Activated CD4-positive, CD25-positive, alpha-beta regulatory T cell treated with anti-CD3 and anti-CD28 coated beads, Interleukin-2, amount 50 U/mL, for 72 hours (primary cell): ENCODE data around the gene SF3B4.

Experiments
- DNase-seq: peaks from one replicate; pipeline ENCODE4 v3.0.0; 2021

SF3B4 gene

DNA sequence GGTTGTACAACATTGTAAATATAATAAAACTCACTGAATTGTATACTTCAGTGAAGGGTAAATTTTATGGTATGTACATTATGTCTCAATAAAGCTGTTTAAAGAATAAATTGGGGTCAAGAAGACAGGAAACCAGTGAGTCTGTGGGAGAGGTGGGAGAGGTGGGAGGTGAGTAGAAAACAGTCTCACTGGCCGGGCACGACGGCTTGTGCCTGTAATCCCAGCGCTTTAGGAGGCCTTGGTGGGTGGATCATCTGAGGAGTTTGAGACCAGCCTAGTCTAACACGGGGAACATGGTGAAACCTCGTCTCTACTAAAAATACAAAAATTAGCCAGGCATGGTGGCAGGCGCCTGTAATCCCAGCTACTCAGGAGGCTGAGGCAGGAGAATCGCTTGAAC is 4.9 kb upstream of the SF3B4 start:
- DNase-seq: no peak

DNA sequence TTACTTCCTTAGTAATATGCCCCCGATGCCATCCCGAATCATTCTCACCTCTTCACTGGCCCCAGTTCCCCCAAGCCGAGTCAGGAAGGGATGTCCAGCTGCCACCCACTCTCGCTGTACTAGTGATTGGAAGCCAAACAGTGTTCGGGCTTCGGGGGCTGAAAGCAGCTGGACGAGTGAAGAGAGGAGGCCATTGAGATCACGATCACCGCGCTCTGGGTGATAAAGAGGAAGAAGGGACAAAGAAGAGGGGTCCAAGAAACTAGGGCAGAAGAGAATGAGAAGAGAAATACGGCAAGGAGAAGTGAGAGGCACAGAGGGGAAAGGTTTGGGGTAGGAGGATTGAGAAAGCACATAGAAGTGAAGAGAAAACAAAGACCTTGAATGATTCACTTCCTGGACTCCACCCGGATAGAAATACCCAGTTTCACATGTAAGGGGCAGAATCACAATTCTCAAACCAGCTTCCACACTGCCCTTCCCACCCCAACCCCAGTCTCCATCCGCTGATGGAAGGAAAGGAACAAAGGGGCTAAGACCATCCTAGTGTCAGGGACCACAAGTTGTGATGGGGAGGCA is 3.7 kb upstream of the SF3B4 start:
- DNase-seq: no peak

DNA sequence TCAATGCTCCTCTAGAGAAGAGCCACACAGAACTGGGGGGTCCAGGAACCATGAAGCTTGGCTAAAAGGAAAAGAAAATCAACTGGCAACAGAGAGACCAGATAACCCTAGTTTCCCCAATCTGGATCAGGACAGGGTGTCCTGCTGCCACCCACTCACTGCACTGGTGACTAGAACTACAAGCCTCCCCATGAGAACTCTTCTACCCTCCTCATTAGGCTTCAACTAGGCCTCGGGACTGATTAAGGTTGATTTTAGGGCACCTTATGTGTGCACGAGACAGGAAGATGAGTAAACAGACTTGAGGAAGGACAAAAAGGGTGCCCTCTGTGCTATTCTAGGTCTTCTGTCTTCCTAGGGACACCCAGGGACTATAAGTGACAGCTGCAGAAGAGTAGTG is 2.3 kb upstream of the SF3B4 start:
- DNase-seq: no peak

DNA sequence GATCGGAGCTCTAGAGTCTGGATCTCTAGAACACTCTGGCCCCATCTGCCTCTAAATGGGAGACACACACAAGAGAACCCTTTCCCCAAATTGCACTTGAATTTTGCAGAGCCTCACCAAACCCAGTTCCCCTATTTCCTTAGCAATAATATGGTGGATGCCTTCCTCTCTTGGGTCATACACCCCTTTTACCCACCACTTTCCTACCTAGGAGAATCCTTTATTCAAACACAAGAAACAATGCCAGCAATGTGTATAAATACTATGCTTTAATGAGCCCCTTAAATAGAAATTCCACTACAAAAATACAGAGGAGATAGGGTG is 760 bp upstream of the SF3B4 start:
- no peak for DNase-seq

DNA sequence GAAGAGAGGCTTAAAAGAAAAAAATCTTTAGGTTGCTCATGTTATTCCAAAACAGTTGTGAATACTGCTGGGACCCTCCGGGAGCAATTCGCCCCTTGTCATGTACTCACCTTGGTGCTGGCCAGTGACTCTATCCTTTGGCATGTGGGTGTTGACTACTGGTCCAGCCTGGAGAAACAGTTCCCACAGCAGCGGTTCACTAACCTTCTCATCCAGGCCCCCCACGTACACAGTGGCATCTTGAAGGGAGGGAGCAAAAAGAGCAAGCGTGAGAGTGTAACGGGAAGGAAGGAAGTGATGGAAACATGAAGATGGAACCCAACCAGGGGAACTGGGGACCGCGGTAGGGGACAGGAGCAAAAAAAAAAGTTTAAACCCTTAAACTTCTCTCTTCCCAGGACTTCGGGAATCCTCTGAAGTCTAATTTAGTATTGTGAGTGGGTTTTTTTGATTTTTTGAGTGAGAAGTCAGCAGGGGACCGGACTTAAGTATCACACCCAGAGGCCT is 494 bp downstream of the SF3B4 start:
- DNase-seq: no peak

DNA sequence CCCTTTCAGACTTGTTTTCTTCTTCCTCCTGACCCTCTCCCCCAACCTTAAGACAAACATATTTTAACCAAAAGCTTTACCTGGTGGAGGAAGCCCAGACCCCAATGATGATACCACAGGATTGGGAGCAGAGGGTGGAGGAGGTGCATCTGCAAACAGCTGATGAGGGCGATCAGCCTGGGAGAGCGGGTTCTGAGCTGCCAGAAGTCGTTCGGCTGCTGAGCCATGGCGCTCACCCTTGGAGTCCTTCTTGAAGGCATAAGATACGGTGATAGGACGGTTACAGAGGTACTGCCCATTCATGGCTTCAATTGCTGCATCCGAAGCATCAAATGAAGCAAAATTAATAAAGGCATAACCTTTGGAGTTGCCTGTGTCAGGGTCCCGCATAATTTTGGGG is 1.3 kb downstream of the SF3B4 start:
- DNase-seq: no peak

DNA sequence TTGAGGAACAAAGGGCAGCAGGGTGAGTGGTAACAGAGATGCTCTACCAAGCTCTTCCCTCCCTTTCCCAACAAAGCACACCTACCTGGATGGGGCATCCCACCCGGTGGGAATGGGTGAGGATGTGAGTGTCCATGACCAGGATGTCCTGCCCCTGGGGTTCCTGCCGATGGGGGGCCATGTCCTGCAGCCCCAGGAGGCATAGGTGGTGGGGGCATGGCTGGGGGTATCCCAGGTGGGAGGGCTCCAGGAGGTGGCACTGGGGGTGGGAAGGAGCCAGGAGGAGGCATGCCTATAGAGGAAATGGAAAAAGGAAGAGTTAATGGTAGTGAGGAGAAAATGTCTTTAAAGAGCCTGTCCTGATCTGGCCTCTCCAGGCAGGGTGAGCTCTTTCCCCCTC is 1.9 kb downstream of the SF3B4 start:
- DNase-seq: no peak

DNA sequence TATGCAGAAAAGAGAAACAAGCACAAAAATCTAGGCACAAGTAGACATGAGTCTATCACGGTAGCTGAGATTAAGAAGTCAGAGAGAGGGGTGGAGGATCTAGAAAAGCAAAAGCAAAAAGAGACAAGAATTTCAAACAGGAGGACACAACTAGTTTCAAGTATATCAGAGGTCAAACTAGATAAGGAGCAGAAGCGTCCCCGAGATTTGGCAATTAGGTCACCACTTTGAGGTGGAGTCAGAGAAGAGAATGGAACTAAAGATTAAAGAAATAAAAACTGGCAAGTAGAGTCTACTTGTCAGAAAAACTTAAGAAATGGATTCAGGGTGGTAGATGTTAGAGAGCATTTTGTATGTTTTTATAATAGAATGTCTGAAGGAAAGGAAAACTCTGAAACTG is 2.3 kb downstream of the SF3B4 start:
- DNase-seq: no peak

DNA sequence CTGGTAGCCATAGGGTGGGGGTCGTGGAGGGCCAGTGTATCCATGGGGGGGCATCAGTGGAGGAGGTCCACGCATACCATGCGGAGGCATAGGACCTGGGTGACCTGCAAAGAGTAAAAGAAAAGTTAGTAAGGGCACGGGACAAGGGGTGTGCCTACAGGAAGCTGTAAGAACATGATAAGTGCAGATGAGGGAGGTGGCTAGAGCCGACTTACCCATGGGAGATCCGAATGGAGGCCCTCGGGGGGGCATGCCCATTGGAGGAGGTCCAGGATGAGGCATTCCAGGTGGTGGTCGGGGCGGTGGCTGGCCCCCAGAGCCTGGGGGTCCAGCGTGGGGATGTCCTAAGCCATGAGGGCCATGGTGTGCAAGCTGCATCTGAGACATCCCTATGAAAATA is 4.0 kb downstream of the SF3B4 start:
- no peak for DNase-seq

DNA sequence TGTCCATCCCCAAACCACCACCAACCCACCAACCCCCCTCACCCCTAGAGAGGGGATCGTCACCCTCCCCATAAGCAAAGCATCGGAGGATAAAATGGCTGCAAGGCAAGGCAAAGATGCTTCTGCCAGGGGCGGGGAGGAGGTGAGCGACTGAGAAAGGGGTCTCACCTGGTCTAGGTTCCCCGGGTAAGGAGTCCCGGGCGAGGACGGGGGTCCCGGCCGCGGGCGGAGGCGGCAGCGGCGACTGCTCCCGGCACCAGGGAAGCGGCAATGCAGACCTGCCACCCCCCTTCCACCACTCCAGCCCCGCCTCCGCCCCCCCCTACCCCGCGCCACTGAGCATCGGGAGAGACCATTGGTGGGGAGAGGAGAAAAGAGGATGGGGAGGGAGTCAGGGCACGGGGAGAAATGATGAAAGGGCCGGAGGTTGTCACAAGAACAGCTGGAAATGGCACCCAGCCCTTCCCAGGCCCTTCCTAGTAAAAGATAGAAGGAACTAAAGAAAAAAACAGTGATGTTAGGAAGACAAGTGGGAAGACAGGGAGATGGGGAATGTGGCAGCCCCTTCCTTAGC is 9.9 kb downstream of the SF3B4 start, which contains the start of gene SV2A:
Gene SV2A (minus strand): TSS at position 274 of the 574 bp plus-strand sequence. CDS start 4,004 bp downstream, outside the sequence.
- no peak for DNase-seq

DNA sequence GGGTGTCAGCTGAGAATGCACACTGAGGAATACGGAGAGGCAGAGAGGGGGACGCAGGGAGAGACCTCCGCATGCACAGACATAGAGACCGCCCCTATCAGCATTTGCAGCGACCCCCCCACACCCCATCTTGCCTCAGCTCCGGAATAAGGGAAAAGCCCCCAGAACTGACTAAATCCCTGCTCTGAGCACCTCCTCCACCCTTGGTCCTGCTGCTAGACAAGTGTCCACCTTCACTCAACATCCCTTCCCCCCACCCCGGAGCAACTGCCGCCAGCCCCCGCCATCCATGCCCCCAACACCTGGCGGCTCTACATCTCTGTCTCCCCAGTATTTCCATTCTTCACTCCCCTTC is 10.7 kb downstream of the SF3B4 start:
- no peak for DNase-seq

DNA sequence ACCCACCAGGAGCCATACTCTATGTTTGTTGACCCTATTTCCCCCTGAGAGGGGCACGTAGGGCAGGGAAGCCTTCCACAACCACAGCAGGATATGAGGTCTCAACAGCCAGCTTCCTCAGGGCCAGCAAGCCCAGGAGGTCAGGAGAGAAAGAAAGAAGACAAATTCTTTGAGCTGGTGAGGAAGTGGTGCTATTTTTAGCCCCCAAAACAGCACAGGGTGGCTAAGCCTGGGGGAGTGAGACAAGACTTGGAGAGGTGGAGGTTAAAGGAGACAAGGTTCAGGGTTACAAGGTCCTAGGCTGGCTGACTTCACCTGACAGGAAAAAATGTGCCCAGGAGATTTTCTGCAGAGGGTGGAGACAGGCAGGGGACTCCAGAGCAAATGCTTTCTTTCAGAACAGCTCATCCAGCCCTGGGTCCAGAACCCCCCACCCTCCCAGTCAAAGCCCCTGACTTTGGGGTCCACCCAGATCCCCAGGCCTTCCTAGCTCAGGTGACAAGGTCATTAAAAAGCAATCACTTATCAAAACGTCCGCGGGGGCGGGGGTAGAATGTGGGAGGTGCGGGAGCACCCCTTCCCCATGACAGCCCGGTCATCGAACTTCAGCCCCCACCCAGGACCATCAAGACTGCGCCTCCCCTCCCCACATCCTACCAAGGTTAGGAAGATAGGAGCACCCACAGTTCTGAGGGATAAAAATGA is 11.3 kb downstream of the SF3B4 start:
- no peak for DNase-seq

DNA sequence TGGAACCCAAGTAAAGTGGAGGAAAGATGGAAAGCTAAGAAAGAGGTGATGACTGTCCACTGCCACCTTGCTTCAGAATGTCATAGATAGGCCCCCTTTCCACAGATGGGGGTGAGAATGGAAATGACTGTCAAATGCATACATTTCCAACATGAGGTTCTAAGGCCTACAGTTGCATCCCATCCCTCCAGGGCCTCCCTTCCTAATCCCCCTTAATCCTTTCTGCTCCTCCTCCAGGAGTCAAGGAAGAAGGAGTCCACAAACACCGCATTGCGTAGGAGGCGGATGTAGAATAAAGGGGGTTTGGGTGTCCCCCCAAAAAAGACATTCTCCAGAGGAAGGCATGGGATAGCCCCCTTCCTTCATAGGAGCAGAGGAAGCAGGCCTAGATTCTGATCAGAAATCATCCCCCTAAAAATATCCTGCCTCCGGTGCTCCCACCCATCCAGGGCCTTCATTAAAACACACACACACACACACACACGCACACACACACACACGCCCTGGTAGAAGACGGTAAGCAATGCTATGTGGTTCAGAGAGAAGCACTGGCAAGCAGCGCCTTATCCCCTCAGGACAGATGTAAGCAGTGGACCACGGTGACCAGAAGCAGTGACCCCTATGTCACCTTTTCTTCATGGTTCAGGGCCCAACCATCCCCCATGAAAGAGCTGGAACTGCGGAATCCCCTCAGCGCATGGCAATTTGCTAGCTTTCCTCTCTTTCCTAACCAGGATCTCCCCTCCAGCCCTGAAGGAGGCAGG is 12.0 kb downstream of the SF3B4 start:
- DNase-seq: no peak

DNA sequence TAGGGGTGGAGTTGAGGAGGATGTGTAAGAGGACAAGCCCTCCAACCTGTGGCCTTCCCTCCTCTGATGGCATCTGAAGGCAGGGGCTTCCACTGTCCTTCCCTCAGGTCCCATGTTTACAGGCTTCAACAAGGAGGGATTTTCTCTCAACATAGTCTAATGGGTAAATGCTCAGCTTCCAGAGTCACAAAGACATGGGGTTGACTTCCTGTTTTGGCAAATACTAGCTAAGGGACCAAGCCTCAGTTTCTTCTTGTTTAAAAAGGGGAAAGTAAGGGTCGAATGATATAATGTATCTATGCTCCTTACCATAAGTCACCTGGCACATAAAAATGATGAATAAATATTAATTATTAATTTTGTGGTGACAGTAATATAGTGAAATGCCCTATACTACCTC is 13.1 kb downstream of the SF3B4 start:
- DNase-seq: no peak

DNA sequence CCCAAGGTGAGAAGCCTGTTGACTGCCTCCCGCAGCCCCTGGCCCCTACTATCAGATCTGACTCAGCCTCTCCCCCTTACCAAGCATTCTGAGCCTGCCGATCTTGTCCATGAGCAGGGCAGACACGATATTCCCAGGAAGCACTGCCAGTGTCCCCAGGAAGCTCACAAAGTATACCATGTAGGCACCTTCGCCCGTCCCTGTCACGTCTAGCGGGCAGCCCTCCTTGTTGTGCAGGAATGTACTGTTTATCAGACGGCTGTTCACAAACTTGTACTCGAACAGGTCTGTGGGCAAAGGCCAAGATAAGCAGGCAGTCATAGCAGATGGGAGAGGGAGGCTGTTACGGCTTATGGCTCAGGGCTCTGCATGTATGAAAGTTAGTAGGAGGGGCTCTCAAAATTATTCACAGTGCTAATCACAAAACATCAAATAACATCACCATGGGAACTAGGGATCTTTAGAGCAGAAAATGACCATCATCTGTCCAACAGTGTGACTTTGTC is 21.0 kb downstream of the SF3B4 start:
- no peak for DNase-seq

DNA sequence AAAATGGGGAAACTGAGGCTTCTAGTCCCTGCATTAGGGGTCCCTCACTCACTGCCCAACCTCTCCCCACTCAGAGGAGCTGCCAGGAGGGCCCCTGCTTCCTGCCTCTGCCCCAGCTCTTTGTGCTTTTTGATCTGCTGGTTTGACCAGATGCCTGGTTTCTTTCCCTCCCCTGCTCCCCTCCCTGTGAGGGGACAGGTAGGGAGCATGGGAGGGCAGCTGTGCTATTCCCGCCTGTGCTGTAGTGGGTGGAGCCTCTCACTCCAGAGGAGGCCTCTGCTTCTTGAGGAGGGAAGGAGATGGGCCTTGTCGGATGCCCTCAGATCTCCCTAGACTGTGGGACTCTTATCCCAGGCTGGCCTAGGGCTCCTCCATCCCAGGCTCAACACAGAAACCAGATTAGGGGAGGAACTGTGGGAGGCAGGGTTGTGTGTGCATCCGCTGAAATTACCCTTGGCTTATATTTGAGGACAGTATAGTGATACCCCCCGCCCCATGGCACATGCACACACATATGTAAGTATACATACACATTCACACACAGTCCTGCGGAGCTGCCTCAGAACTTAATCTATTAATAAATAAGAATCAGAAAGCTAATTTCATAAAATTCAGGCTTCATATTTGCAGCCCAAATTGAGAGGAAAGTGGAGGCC is 23.6 kb downstream of the SF3B4 start:
- DNase-seq: no peak

DNA sequence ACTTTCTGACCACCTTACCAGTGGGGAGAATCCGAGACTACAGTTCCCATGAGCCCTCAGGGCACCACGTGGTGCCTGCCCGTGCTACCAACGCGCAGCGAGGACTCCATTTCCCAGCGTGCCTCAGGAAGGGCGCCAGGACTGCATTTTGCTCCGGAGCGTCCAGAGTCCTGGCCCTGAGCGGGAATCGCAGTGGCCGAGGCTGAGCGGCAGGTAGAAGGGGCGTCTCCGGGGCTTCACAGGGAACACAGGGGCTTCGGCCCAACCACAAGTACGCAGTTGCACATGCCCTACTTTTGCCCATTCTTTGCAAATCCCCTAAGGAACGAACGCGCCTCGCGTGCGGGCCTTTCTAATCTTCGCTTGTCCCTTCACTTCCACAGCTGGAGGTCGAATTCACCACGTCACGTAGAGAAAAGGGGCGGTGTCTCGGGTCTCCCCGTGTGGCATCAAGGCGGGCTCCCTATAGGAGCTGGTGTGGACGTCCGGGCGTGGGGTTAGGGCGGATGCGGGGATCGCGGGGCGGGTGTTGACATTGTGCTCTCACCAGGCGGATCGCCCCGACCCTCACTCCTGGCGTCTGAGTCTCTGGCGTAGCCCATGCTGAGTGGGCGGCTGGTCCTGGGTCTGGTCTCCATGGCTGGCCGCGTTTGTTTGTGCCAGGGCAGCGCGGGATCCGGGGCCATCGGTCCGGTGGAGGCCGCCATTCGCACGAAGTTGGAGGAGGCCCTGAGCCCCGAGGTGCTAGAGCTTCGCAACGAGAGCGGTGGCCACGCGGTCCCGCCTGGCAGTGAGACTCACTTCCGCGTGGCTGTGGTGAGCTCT is 27.9 kb downstream of the SF3B4 start, which contains the start of gene BOLA1:
Gene BOLA1 (plus strand): TSS at position 109 of the 825 bp plus-strand sequence. CDS start 492 bp downstream, at position 601.
- peak; percentile 77 for DNase-seq

DNA sequence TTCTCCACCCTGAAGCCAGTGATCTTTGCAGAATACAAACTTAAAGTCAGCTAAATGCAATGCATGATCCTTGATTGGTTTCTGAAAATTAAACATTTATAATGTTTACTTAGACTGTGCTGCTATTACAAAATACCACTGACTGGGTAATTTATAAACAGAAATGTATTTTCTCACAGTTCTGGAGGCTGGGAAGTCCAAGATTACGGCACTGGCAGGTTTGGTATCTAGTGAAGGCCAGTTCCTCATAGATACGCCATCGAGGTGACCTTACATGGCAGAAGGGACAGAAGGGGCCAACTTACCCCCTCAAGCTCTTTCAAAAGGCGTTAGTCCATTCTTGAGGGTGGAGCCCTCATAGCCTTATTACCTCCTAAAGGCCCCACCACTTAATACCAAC is 31.0 kb downstream of the SF3B4 start:
- DNase-seq: no peak

DNA sequence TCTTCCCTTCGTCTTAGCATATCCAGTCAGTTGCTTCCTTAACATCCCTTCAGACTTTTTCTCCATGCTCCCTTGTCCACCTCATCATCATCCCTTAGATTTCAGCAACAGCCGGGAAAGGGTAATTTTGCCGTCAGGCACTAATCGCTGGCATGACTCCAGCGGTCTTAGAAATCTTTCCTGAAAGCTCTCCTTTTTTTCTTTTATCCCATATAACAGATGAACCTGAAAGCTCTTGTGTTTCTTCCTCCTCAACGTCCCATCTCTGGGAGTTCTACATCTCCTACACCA is 38.7 kb downstream of the SF3B4 start:
- no peak for DNase-seq

DNA sequence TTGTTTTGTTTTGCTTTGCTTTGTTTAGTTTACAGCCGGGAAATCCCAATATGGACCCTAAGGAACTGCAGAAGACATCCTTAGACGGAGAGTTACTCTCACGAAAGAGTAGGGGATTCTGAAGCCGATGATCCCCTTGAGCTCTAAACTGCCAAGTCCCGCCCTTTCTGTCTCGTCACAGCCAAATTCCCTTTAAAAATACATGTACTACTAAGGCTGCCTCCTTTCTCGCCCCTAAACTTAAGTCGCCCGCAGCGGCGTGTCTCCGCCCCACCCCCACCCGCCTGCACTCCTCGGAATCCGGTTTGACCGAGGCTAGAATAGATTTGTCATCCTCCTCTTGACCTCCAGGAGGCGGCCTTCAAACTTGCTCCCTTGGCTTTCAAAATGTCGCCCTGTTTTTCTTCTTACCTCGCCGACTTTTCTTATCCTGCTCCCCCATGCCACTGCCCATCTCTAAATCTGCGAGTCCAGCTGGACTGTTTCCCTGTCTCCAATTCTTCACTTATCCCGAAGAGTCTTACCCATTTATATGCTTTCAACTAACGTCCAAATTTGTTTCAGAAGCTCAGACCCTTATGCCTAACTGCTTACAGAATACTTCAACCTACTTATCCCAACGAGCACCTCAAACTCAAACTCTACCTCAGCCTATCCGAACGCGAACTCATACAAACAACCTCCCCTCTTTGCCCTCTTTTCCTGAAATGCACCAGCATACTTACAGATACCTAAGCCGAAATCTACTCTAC is 39.2 kb downstream of the SF3B4 start:
- DNase-seq: peak; percentile 66

DNA sequence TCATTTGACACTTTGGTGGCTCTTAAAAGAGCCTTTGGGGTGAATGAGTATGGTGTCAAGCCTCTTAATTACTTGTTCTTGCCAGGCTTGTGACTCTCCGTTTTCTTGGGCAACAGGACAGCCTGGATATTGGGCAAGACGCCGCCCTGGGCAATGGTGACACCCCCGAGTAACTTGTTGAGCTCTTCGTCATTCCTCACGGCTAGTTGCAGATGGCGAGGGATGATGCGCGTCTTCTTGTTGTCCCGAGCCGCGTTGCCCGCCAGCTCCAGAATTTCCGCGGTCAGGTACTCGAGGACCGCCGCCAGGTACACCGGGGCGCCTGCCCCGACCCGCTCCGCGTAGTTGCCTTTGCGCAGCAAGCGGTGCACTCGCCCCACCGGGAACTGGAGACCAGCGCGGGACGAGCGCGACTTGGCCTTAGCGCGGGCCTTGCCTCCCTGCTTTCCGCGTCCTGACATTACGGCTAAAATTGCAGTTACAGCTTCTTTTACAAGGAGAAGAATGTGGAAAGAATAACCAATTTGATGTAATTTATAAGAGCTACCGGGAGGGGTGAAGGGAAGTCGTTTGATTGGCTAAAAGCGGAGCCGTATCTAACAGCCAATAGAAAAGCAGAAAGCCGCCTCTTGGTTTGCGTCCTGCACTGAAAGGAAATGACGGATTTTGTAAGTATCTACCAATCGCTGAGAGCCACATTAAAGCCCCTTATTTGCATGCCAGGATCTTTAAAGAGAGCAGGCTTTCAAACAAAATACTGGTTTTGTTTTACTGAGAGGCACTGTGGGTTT is 40.0 kb downstream of the SF3B4 start:
- DNase-seq: peak; percentile 74
